GM20000 (cell line): ENCODE results near the gene SLC35F6.

Source experiments
- DNase-seq: peaks from one replicate; pipeline ENCODE4 v3.0.0; 2012; ENCODE audit warnings: low spot score
- CTCF ChIP-seq: IDR thresholded peaks from 2 replicates; pipeline ENCODE4 v1.5.1; 2012; ENCODE audit warnings: mild to moderate bottlenecking, control low read depth; ENCODE audit errors: extremely low read depth, missing control alignments

The SLC35F6 gene

GRCh38 chr2:26739514-26739913, 24.6 kb upstream of the SLC35F6 start:
- no peak for DNase-seq
- TF ChIP-seq CTCF, result no peak

- DNase-seq, result no peak
- no peak for TF ChIP-seq CTCF
Measured at GRCh38 chr2:26740346-26740745, 23.7 kb upstream of the SLC35F6 start.

GRCh38 chr2:26740890-26741302, 23.2 kb upstream of the SLC35F6 start:
- DNase-seq, result no peak
- no peak for TF ChIP-seq CTCF

GRCh38 chr2:26742048-26742770, 21.9 kb upstream of the SLC35F6 start:
- no peak for DNase-seq
- TF ChIP-seq CTCF, result no peak

- TF ChIP-seq CTCF, result no peak
- DNase-seq, result no peak
Measured at GRCh38 chr2:26743852-26744251, 20.2 kb upstream of the SLC35F6 start.

- no peak for DNase-seq
- no peak for TF ChIP-seq CTCF
Measured at GRCh38 chr2:26744953-26745352, 19.1 kb upstream of the SLC35F6 start.

- peak; percentile 85 for TF ChIP-seq CTCF
- peak; percentile 79 for DNase-seq
Measured at GRCh38 chr2:26745609-26746327, 18.3 kb upstream of the SLC35F6 start.
